Measurements from ENCODE around the gene SGCA. TPM values are rescaled to one million over a fixed set of nuclear protein-coding genes. Genes with fewer than 3 reads are reported as not detected.

SGCA gene
- total RNA-seq, 1 experiment from 2014 or later, result 1.3 TPM

DNA sequence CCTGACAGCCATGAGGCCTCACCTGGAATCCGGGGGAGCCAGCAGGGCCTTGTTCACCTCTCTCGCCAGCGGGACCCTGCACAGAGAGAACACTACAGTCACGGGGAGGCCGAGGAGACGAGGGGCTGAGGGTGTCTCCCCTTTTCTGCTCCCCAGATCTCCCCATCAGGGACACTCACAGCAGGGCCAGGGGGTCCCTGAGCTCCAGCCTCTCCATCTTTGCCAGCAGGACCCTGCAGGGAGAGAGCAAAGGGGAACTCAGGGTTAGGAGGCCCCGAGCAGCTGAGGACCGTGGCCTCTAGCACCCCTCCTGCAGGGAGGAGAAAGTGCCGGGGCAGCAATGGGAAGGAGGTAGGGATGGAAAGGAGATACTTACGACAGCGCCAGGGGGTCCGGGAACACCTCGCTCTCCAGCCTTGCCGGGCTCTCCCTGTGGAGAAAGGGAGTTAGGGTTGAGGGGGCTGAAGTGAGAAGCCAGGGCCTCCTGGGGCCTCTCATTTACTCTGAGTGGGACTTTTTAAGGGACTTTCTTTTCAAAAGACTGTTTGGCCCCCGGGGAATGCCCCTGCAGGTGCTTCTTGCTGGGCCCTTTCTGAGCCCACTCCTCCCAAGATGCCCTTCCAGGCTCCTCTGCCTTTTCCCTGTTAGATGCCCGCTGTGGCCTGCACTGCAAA lies 26.9 kb downstream of the SGCA start:
- DNase-seq (ENCODE audit: low read depth), result no peak

GRCh38 chr17:50194140-50194933 lies 28.5 kb downstream of the SGCA start:
- no peak for DNase-seq (ENCODE audit: low read depth)

GRCh38 chr17:50194934-50195865 lies 29.4 kb downstream of the SGCA start:
- no peak for DNase-seq (ENCODE audit: low read depth)

DNA sequence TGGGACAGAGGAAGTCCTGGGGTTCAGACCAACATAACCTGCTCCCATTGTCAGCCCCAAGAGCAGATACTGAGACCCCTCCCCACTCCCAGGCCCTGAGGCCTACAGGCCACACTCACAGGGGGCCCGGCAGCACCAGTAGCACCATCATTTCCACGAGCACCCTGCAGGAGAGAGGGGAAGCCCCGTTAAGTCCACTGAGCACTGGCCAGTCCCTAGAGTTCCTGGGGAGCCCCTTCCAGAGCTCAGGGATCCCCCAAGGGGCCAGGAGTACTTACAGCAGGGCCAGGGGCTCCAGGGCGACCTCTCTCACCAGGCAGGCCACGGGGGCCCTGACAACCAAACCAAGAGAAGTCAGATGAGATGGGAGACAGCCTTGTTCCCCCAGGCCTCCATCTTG lies 30.2 kb downstream of the SGCA start:
- DNase-seq (ENCODE audit: low read depth), result no peak

DNA sequence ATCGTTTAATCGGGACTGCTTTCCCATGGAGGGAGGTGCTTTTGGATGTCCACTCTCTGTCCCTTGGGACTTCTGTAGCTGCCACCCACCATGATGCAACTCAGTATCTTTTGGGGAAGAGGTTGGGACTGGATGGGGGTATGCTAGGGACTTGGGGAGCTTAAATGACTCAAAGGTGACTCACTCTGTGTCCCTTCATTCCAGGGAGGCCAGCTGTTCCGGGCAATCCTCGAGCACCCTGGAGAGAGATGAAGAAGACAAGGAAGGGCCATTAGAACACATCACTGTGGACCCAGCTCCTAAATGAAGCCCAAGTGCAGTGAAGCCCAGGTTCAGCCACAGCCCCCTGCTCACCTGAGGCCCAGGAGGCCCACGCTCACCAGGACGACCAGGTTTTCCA lies 31.0 kb downstream of the SGCA start:
- no peak for DNase-seq (ENCODE audit: low read depth)

DNA sequence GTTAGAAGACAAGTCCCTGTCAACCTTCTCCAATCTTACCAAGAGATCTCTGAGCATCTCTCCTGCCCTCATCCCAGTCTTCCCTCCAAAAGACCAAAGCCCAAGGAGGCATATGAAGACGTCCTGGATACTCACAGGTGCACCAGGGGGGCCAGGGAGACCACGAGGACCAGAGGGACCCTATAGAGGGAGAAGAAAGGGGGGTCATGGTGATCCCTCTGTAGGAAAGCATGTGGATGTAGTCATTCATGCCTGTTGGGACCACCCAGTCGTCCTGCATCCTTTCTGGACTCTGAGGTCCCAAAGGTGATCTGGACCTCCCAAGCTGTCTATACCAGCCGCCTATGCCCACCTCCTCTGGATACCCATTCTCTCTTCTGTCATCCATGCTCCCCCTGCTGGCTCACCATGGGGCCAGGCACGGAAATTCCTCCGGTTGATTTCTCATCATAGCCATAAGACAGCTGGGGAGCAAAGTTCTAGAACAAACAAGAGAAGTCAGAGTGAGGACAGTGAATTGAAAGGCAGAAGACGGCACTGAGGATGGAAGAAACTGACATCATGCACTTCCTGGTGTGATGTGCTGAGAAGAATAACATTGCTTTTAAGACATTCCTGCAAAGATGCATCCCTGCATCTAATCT lies 32.3 kb downstream of the SGCA start:
- DNase-seq (ENCODE audit: low read depth), result no peak

DNA sequence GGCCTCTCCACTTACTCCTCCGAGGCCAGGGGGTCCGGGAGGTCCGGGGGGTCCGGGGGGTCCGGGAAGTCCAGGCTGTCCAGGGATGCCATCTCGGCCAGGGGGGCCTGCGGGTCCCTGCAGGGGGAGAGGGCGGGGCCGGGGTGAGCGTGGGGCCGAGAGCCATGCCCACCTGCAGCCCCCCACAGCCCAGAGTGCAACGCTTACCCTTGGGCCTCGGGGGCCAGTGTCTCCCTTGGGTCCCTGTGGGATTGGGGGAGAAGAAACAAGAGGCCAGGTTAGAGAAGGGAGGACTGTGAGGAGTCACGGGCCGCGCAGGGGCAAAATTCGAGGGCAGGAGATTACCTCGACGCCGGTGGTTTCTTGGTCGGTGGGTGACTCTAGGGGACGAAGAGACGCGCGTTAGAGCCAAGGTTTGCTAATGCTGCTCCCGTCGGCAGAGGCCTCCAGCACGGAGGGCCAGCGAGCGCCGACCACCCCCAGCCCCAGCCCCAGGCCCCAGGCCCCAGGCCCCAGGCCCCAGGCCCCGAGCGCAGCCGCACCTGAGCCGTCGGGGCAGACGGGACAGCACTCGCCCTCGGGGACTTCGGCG lies 33.5 kb downstream of the SGCA start:
- no peak for DNase-seq (ENCODE audit: low read depth)

DNA sequence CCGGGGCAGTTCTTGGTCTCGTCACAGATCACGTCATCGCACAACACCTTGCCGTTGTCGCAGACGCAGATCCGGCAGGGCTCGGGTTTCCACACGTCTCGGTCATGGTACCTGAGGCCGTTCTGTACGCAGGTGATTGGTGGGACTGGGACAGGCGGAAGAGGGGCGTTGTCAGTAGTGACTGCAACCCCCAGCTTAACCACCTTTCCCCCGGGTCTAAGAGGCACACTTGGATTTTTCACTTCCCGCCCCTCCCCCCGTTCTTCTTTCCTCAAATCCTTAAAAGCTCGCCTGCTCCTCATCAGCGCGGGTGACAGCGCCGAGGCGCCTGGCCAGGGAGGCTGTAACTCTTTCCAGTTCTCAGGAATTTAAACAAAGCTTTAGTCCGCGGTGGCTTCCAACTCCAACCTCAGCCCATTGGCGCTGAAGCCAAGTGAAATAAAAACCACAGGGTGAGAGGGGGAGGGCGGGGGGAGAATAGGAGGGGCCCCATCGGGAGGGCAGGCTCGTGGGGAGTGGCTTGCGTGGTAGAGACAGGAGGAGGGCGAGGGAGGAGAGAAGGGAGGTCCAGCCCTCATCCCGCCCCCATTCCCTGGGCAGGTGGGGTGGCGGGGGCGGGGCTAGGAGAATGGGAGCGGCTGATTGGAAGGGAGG lies 34.1 kb downstream of the SGCA start:
- peak; percentile 95 for DNase-seq (ENCODE audit: low read depth)

- DNase-seq (ENCODE audit: low read depth), result peak; percentile 90
These were observed 34.9 kb downstream of the SGCA start for GRCh38 chr17:50200457-50201275.

DNA sequence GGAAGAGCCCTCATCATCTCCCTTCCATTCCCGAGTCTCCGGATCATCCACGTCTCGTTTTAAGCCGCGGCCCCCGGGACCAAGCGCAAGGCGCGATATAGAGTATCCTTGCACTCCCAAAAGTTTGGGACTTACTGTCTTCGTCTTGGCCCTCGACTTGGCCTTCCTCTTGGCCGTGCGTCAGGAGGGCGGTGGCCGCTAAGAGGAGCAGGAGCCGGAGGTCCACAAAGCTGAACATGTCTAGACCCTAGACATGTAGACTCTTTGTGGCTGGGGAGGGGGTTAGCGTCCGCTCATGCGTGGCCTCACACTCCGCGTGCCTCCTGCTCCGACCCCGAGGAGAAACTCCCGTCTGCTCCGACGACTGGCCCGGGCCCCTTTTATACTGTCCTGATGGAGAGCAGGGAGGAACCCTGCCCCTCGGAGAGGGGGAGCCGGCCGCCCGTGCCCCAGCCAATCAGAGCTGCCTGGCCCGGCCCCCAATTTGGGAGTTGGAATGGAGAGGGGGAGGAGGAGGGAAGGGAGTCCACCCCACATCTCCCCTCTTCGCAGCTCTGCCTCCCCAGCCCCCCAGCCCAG lies 35.6 kb downstream of the SGCA start, which contains the start of gene COL1A1:
Gene COL1A1 (minus strand): TSS at position 356 of the 579 bp plus-strand sequence. CDS start 118 bp downstream, at position 238.
- peak; percentile 85 for DNase-seq (ENCODE audit: low read depth)

DNA sequence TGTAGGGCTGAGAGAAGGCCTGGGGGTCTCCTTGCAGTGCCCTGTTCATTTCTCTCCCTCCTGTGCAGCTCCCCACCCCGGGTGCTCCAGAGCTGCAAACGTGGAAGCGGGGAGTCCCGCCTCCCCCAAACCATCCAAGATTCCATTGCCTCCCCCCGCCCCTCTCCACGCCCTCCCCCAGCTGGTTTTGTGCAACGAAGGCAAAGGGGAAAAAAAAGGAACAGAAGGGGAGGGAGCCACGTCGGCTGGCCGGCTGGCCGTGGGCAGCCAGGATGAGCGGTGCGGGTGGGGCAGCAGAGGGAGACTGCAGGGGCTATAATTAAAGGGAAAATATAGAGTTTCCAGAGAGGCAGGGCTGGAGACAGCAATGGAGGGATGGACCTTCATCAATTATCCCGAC lies 37.3 kb downstream of the SGCA start:
- peak; percentile 23 for DNase-seq (ENCODE audit: low read depth)

GRCh38 chr17:50203604-50204345 lies 38.0 kb downstream of the SGCA start:
- DNase-seq (ENCODE audit: low read depth), result peak; percentile 60

DNA sequence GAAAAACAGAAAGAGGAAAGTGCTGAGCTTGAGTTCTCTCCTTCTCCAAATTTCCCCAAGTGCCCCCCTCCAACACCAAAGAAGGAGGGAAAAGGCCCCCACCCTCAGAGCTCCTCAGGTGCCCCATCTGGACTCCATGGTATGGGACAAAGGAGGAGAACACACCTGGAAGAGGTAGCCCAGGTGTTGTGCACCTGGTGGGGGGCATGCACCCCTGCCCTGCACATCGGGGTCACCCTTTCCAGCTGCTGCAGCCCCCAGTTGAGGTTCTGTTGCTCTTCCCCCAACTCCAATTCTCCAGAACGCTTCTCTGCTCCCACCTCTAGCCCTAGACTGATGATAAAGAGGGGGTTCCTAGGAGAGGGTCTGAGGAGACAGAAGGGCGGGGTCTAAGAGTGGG lies 38.6 kb downstream of the SGCA start:
- no peak for DNase-seq (ENCODE audit: low read depth)

GRCh38 chr17:50205111-50205962 lies 39.5 kb downstream of the SGCA start:
- DNase-seq (ENCODE audit: low read depth), result peak; percentile 20

DNA sequence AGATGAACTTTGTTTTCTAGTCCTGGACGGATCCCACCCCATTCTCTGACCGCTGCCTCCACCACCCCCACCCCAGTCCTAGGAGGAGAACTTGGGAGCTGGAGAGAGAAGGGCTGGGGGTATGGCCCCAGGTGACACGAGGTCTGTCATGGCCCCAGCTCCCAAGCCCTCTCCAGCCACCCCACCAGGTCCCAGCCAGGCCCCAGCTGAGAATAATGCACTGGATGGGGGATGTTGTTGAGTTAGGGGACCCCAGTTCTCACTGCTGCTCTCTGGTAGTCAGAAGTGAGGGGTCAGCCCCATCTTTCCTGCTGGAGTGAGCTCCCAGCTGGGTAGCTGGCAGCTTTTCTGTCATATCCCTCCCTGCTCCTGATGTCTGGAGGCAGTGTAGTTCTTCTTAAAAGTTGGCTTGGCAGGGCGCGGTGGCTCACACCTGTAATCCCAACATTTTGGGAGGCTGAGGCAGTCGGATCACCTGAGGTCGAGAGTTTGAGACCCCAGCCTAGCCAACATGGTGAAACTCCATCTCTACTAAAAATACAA lies 40.2 kb downstream of the SGCA start:
- no peak for DNase-seq (ENCODE audit: low read depth)

- peak; percentile 72 for DNase-seq (ENCODE audit: low read depth)
These were observed 40.9 kb downstream of the SGCA start for GRCh38 chr17:50206604-50207293.

GRCh38 chr17:50207315-50207714 lies 41.5 kb downstream of the SGCA start:
- no peak for DNase-seq (ENCODE audit: low read depth)

Data from Daoy (cell line).